Transverse colon (tissue), 4 donors: Measurements from ENCODE around the gene KRTAP12-2. TPM values are rescaled to one million over a fixed set of nuclear protein-coding genes. Genes with fewer than 3 reads are reported as not detected.

Experiments used
- DNase-seq: peaks from one replicate; pipeline ENCODE4 v3.0.0-alpha.2; 2019
- H3K27ac ChIP-seq, 4 donors: fragments of 200-600 bp; sonication (generic); 2 replicates each; pipeline ENCODE4 v1.5.1; 2016 to 2018; ENCODE audit warnings: inconsistent platforms in 4 of 4
- H3K27me3 ChIP-seq: fragments of 200-600 bp; sonication (generic); 2 replicates; pipeline ENCODE4 v1.5.1; 2017; ENCODE audit warnings: inconsistent platforms
- H3K36me3 ChIP-seq, 4 donors: fragments of 200-600 bp; sonication (generic); 2 replicates each; pipeline ENCODE4 v1.5.1; 2017 to 2019; ENCODE audit warnings: inconsistent platforms in 4 of 4
- H3K4me1 ChIP-seq, 4 donors: fragments of 200-600 bp; sonication (generic); 2 replicates each; pipeline ENCODE4 v1.5.1; 2017 to 2020; ENCODE audit warnings: inconsistent platforms in 4 of 4
- H3K4me3 ChIP-seq, 4 donors: fragments of 200-600 bp; sonication (generic); 1 replicate in 1 of 4; 2 replicates in 3 of 4; pipeline versions ENCODE4 v1.5.1 to v1.6.1; 2017 to 2019; ENCODE audit warnings: inconsistent platforms in 4 of 4
- H3K9me3 ChIP-seq, 2 donors: fragments of 200-600 bp; sonication (generic); 2 replicates each; pipeline ENCODE4 v1.5.1; 2017 to 2019; ENCODE audit warnings: inconsistent platforms in 2 of 2
- EP300 ChIP-seq: sonication (generic); formaldehyde crosslinking; IDR thresholded peaks from one replicate; pipeline ENCODE4 v1.6.1; 2017; ENCODE audit warnings: antibody characterized with exemption, low read depth
- POLR2A ChIP-seq: fragments of 450-650 bp; IDR thresholded peaks from one replicate; pipeline ENCODE4 v1.6.1; 2016; ENCODE audit warnings: antibody characterized with exemption, mild to moderate bottlenecking, moderate library complexity
- POLR2AphosphoS5 ChIP-seq, 3 donors: sonication (generic); formaldehyde crosslinking; IDR thresholded peaks; one replicate each; pipeline ENCODE4 v1.6.1; 2016; ENCODE audit warnings: antibody characterized with exemption in 3 of 3
- WGBS, 2 donors: methylation state at CpG; one replicate each; pipeline ENCODE4 v1.1.5; 2018; ENCODE audit warnings: low coverage in 1 of 2; 5-methylcytosine and 5-hydroxymethylcytosine counted together
- in situ Hi-C, 4 donors: fragments of 200-750 bp; cut with MboI; loops; one replicate each; pipeline versions ENCODE4 v1.15.0 to v1.15.1; 2017; ENCODE audit warnings: low sequenced_read_pairs in 3 of 4, low pct_ligation_motif_present in 1 of 4, low pct_unique_long_range_greater_than_20kb in 1 of 4
- intact Hi-C: fragments of 100-400 bp; cut with DNase I; formaldehyde crosslinking; loops from one replicate; pipeline ENCODE4 v1.15.1; 2023; ENCODE audit warnings: low total_unique reads
- total RNA-seq, 4 donors: library from RNA; depleted of rRNA; stranded (reverse); fragments of >200 nt; gene quantifications; one replicate each; pipeline ENCODE4 v1.1.0, GENCODE V29; 2016
- TF ChIP-seq, protein P1 (sequence below), 5 experiments: fragments of 200-600 bp in 3 of 5; fragments of 450-650 bp in 2 of 5; sonication (generic) in 3 of 5; IDR thresholded peaks; 1 replicate in 2 of 5; 2 replicates in 3 of 5; pipeline ENCODE4 v1.5.1; 2016 to 2017; ENCODE audit warnings: antibody characterized with exemption in 5 of 5, inconsistent platforms in 3 of 5, mild to moderate bottlenecking in 2 of 5, moderate library complexity in 1 of 5

Gene KRTAP12-2
- total RNA-seq, 4 donors from 2014 or later: not detected

DNA sequence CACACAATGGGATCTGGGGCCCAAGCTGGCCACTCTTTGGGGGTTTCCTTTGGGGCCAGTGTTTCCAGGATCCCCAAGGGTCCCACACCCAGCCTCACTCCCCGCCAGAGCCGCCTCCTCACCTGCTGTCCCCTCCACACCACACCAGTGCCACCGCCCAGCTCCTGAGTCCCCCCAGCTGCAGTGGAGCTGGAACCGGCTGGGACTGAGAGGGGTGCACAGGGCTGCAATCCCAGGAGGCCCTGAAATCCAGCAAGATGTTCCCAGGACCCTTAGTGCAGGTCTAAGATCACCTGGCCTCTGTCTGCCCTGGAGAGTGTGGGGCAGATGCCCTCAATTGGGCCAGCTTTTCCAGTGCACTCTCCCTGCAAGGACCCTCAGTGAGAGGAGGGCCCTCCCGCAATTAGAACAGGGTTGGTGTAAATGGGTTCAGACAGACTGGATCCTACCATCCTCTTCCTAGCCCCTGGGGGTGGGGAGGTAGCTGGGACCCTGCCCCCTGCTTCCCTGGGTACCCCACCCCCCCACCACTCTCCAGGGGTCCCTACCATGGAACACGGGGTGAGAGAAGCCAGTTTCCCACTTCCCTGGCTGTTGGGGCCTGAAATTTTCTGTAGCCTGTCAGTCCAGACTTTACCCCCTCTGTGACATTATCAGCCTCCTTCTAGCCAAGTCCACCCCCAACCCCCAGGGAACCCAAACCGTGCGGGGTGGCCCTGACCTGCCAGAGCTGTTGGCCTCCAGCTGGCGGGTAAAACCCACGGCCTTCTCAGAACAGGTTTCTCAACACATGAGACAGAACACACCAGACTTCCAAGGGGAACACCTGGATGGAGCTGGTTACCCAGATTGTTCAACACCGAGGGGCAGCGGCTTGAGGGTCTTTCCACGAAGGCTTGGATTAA is 37.3 kb upstream of the KRTAP12-2 start:
- H3K27me3 ChIP-seq: peaks cover 86% of the 10 kb centered on the region
- intact Hi-C loops: no loop called here

DNA sequence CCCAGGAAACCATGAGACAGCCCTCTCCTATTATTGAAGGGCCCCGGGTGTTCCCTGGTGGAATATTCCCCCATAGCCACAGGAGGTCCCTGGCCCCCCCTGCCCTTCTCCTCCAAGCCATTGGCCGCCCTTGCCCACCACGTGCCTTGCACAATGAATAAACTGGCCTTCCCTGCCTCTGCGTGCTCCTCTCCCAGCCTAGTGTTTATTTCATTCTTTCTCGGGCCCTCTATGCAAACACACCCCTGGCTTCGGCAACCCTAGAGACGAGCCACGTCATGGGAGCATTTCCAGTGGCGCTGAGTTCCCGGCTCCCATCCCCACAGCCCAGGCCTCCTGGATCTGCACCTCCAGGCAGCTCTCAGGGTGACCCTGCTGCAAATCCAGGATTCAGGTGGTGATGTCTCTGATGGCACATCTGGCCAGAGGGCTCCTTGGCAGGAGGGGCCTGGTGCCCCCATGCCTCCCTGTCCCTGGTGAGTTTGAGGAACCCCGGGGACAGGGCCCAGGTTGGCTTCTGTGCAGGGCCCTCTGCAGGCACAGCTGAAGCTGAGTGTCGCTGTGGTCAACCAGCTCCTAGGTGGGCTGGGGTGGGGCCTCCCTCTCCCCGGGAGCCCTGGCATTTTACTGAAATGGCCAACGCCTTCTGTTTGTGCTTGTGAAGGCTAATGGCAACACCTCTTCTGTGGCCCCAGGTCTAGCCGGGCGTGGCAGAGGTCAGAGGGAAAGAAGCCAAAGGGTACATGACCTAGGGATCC is 36.4 kb upstream of the KRTAP12-2 start:
- WGBS, 2 donors: 47 to 50% methylated on average over 2 to 14 of the region's 16 CpGs
- no peak for TF ChIP-seq POLR2AphosphoS5 (IDR thresholded peaks at IDR 0.05)
- TF ChIP-seq, protein P1, sequence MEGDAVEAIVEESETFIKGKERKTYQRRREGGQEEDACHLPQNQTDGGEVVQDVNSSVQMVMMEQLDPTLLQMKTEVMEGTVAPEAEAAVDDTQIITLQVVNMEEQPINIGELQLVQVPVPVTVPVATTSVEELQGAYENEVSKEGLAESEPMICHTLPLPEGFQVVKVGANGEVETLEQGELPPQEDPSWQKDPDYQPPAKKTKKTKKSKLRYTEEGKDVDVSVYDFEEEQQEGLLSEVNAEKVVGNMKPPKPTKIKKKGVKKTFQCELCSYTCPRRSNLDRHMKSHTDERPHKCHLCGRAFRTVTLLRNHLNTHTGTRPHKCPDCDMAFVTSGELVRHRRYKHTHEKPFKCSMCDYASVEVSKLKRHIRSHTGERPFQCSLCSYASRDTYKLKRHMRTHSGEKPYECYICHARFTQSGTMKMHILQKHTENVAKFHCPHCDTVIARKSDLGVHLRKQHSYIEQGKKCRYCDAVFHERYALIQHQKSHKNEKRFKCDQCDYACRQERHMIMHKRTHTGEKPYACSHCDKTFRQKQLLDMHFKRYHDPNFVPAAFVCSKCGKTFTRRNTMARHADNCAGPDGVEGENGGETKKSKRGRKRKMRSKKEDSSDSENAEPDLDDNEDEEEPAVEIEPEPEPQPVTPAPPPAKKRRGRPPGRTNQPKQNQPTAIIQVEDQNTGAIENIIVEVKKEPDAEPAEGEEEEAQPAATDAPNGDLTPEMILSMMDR (IDR thresholded peaks at IDR 0.05): no peak
- TF ChIP-seq POLR2A: no peak
- TF ChIP-seq EP300: no peak
- intact Hi-C loops: no loop called here
- Histone ChIP-seq H3K27me3 (peaks cover 86% of the 10 kb centered on the region), H3K27ac (no peak overlapping the region), H3K36me3 (no peaks in the 10 kb centered on the region), H3K4me1 (no peaks in the 10 kb centered on the region), H3K4me3 (no peak overlapping the region), H3K9me3 (no peaks in the 10 kb centered on the region)
- DNase-seq: no peak
- in situ Hi-C loops: no loop called here

More for the DNA sequence above, 37.3 kb upstream of the KRTAP12-2 start:
- H3K4me1 ChIP-seq: no peaks in the 10 kb centered on the region
- DNase-seq: no peak
- in situ Hi-C loops: no loop called here
- TF ChIP-seq POLR2AphosphoS5 (IDR thresholded peaks at IDR 0.05) (no peak), POLR2A (no peak), EP300 (no peak)
- TF ChIP-seq, protein P1 (IDR thresholded peaks at IDR 0.05): no peak
- H3K9me3 ChIP-seq: no peaks in the 10 kb centered on the region
- H3K27ac ChIP-seq: no peak overlapping the region
- WGBS, 2 donors: 57% methylated on average over 13 of the region's 13 CpGs; no CpG with 5 or more reads in 1 of the 2 donors
- H3K4me3 ChIP-seq: no peak overlapping the region
- H3K36me3 ChIP-seq: no peaks in the 10 kb centered on the region

DNA sequence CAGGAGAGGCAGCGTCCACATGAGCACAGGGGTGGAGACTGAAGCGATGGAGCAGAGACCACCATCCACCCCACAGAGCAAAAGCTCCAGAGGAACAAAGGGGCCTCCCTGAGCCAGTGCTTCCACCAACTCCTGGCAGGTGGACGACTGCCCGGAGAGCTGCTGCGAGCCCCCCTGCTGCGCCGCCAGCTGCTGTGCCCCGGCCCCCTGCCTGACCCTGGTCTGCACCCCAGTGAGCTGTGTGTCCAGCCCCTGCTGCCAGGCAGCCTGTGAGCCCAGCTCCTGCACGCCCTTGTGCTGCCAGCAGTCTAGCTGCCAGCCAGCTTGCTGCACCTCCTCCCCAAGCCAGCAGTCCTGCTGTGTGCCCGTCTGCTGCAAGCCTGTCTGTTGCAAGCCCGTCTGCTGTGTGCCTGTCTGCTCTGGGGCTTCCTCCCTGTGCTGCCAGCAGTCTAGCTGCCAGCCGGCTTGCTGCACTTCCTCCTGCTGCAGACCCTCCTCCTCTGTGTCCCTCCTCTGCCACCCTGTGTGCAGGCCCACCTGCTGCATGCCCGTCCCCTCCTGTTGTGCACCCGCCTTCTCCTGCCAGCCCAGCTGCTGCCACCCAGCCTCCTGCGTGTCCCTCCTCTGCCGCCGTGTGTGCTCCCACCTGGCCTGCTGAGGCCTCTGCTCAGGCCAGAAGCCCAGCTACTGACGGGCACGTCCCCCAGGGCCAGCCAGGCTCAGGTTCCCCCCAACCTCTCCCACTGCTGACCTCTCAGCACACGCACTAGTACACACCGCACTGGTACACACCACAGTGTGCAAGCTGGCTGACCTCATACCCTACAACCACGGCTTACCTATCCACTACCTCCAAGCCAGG is 35.6 kb upstream of the KRTAP12-2 start:
- Histone ChIP-seq H3K27me3 (peaks cover 86% of the 10 kb centered on the region), H3K27ac (no peak overlapping the region), H3K4me1 (no peaks in the 10 kb centered on the region), H3K9me3 (no peaks in the 10 kb centered on the region), H3K4me3 (no peak overlapping the region), H3K36me3 (no peaks in the 10 kb centered on the region)
- TF ChIP-seq POLR2A (no peak), EP300 (no peak), POLR2AphosphoS5 (IDR thresholded peaks at IDR 0.05) (no peak)
- TF ChIP-seq, protein P1 (IDR thresholded peaks at IDR 0.05): no peak
- no peak for DNase-seq
- intact Hi-C loops: no loop called here
- in situ Hi-C loops: no loop called here
- 73% methylated on average over 12 of the region's 22 CpGs; no CpG with 5 or more reads in 1 of the 2 donors for WGBS, 2 donors
